GM19467 (cell line): ENCODE data around the gene CAPRIN1.
"Not testable (repeated sequence)": the region's sequence is repeated elsewhere in the genome, so short reads cannot be mapped to it uniquely, and the experiment has no call there.

ENCODE experiments used
- ATAC-seq: cut with Tn5 transposase; IDR thresholded peaks from one replicate; pipeline ENCODE4 v1.9.1; 2021; ENCODE audit warnings: mild to moderate bottlenecking, moderate library complexity; ENCODE audit not compliant: unreplicated experiment

Gene CAPRIN1

DNA sequence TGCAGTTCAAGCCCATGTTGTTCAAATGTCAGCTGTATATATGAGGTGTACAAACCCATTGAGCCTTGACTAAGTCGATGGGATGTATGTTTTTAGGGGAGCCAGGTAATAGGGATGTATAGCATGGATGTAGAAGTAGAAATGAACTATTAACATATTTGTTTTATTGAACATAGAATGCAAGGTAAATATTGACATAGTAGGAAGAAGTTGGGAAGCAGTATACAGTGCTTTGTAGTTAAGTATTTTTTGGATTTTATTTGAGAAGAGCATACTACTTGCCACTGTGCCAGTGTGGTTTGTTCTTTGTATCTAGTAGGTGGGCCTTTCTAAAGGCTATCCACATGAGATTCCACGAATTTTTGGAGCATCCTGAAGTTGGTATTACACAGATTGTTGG, 33.1 kb downstream of the CAPRIN1 start:
- ATAC-seq = no peak

DNA sequence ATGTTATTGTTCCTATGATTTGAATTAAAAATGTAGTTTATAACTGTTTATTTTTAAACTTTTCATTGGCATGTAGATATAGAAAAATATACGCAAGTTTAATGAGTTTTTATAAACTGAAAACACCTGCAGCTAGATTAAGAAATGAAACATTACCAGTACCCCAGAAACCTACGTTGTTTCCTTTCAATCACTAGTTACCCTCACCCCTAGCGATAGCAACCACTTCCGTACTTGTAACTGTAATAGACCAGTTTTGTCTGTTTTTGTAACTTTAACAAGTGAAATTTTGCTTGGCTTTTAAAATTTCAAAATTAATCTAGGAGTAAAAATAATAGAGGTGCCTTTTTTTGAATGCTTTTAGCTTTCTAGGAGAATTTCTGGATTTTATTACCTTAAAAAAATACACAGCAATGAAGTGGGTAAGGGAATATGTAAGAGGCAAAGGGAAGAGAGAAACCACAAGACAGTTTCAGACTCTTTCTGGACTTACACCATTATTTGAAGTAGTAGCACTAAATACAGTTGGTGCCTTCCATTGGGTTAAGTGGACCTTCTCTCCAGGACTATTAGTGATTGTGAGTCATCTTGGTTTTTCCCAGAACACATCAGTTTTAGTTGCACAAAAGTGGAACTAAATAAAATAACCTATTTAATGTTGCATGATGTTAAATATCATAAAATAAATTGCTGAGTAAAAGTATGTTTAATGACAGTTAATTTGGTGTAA, 35.2 kb downstream of the CAPRIN1 start:
- ATAC-seq = no peak

DNA sequence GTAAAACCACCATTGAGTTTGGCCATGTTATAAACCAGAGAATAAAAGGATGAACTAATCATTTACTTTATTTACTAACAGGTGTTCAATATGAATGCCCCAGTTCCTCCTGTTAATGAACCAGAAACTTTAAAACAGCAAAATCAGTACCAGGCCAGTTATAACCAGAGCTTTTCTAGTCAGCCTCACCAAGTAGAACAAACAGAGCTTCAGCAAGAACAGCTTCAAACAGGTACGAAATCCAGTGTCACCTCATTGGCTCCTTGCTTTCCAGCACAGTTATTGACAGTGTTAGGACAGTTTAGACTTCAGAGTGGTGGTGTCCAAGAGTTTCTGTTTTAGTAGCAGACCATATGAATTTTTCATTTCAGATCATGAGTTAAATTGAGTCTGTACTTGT, 40.3 kb downstream of the CAPRIN1 start:
- no peak for ATAC-seq

DNA sequence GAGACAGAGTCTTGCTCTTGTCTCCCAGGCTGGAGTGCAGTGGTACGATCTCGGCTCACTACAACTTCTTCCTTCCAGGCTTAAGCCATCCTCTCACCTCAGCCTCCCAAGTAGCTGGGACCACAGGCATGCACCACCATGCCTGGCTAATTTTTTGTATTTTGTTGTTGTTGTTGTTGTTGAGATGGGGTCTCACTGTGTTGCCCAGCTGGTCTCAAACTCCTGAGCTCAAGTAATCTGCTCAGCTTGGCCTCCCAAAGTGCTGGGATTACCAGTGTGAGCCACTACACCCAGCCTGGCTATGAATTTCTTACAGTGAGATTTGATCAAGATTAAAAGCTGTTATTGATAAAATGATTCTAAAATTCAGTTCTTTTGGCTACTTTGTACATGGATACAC, 43.4 kb downstream of the CAPRIN1 start:
- ATAC-seq = not testable (repeated sequence)

- ATAC-seq = no peak
Measured at GRCh38 chr11:34098813-34099212, 47.3 kb downstream of the CAPRIN1 start.

- no peak for ATAC-seq
Measured at GRCh38 chr11:34104680-34105078, 53.1 kb downstream of the CAPRIN1 start.

DNA sequence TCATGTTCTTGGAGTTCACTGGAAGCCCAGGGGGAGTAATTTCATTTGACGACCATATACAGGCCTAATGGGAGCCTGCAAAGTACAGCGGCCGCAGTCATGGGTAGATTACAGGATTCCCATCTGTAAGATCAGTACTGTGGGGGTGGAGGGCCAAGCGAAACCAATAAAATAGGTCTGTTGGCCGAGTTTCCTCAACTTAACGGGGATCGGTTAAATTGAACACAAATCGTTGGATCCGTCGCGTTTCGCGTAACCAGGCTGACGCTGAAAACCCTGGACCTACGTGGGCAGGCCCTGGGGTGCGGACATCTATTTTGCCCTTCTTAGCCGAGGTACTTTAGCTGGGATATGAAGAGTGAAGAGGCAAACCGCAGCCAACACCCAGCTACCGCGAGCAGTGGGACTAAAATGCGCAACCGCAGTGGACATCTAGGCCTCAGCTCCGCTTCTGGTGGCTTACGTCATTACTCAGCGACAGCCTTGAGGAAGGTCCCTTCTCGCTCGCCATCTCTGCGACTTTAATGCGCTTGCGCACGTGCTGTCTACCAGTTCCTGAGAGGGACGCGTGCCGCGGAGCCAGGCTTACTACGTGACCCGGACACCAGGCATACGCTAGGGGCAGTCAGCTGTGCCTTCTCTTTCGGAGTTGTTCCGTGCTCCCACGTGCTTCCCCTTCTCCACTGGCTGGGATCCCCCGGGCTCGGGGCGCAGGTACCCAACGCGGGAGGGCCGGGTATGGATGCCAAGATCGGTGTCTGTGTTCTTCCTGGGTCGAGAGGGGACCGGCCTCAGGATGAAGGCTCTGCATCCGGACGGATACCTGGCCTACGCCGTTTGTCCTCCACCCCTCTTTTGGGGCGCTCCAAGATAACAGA, 53.8 kb downstream of the CAPRIN1 start, which contains the start of gene NAT10:
NAT10 (plus strand) TSS at position 551 of the 878 bp plus-strand sequence. CDS start 2,597 bp downstream, outside the sequence.
- ATAC-seq = peak; percentile 89

DNA sequence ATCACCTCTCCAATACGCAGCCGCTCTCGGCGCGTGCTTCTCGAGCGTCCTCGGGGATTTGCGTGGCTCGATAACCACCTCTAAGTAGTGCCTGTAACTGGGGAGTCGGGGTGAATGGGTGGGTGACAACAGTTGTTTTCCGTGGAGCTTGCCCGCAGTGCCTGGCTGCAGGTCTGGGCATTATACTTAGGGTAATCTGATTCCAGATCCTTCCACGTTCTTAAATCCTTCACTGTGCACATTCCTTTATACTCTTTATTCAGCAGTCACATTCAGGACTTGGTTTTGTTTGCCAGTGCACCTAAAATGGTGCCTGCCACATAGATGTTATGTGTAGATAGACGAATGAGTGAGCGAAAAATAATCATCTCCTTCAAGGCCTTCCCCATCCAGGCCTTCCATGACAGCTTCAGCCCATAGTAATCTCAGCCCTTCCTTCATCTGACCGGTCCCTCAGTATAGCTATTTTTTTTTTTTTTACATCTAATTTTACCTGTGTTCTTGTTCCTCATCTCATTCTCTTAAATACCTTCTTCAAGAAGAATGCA, 54.5 kb downstream of the CAPRIN1 start:
- ATAC-seq = no peak

- ATAC-seq = no peak
Measured at GRCh38 chr11:34111722-34112270, 60.3 kb downstream of the CAPRIN1 start.

- no peak for ATAC-seq
Measured at GRCh38 chr11:34114014-34114413, 62.5 kb downstream of the CAPRIN1 start.

- ATAC-seq = no peak
Measured at GRCh38 chr11:34114471-34114870, 62.9 kb downstream of the CAPRIN1 start.

- ATAC-seq = no peak
Measured at GRCh38 chr11:34120651-34121050, 69.1 kb downstream of the CAPRIN1 start.

DNA sequence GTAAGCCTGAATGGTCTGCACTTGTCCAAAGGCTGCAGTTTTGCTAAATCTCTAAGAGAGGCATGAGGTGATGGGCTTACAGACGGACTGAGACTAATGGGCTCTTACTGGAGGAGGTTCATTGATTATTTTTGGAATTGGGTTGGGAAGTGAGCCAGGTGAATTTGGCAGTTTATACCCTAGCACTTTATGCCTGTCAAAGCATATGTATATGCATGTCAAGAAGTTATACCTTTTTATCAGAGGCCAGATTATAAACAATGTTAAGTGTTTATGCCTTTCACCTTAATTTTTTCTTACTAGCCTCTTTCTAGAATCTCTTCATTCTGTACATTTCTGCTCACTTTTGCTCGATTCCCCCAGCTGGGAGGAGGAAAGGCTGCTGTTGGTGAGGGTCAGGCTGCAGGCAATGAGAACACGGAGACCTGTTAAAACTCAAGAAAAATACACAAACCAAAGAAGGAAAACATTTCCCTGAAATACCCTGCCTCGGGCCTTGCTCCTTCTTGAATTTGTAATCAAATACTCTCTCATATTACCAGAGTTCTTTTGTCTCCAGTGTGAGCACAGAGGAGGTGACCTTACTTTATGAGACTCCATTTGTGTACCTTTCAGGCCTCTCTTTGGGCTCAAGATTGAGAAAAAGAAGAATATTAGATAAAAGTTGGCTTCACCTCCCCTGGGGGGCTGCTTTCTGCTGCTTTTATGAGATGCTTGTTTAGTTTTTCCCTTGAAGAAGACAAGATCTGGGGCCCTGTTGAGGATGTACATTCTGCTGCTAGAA, 73.5 kb downstream of the CAPRIN1 start:
- no peak for ATAC-seq

DNA sequence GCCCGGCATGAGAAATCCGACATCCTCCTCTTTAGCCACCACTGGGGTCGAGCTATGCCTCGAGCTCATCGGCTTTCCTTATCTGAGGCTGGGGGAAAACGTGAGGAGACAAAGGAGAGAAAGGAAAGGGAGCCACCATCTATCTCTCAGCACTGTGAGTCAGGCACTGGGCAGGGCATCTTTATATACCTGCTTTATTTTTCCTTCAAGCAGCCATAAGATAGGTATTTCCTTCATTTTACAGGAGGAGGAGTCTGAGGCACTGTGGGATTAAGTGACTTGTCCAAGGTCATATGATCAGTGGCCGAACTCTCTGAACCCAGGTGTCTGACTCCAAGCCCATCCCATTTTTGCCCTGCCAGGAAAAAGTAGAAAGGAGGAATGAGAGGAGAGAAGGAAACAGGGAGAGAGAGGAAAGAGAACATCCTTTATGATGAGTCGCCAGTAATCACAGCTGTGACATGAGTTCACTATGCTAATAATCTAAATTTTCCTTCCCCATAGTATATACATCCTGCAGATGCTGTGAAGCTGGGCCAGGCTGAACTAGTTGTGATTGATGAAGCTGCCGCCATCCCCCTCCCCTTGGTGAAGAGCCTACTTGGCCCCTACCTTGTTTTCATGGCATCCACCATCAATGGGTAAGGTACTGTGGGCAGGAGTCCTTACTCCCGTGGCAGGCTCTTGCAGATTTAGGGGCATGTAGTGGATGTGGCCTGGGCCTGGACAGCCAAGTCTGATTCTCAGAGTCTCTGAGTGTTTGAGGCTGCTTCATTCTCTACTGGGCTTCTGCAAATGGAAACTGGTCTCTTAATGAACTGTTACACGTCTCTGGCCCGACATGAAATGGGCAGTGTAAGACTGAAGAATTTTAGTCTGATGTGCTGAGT, 75.7 kb downstream of the CAPRIN1 start:
- ATAC-seq = no peak

DNA sequence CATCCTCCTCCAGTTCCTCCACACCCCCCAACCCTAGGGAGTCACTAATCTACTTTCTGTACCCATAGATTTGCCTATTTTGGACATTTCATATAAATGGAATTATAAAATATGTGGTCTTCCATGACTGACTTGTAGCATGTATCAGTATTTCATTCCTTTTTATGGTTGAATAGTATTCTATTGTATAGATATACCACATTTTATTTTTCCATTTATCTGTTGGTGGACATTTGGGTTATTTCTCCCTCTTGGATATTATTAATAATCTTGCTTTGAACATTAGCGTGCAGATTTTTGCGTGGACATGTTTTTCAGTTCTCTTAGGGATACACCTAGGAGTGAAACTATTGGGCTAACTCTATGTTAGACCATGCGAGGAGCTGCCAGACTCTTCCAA, 77.3 kb downstream of the CAPRIN1 start:
- no peak for ATAC-seq

GRCh38 chr11:34132261-34132965, 80.9 kb downstream of the CAPRIN1 start:
- ATAC-seq = no peak

DNA sequence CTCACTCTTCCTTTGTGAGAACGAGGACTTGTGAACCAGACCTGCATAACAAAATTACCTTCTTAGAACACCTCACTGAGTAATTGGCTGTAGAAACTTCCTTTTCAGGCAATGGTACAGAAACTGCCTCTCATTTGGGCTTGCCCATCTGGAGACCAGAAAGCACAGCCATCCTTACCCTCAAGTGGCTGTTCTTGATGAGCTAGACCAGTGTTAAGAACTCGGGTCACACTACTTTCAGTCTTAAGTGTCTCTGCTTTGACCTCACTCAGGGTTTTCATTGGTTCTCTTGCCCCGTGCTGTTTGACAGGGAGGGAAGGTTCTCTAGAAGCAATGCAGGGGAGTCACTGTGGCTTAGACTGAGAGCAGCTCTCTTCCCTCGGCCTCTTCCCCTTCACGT, 83.2 kb downstream of the CAPRIN1 start:
- ATAC-seq = no peak

GRCh38 chr11:34135439-34135838, 83.9 kb downstream of the CAPRIN1 start:
- no peak for ATAC-seq

DNA sequence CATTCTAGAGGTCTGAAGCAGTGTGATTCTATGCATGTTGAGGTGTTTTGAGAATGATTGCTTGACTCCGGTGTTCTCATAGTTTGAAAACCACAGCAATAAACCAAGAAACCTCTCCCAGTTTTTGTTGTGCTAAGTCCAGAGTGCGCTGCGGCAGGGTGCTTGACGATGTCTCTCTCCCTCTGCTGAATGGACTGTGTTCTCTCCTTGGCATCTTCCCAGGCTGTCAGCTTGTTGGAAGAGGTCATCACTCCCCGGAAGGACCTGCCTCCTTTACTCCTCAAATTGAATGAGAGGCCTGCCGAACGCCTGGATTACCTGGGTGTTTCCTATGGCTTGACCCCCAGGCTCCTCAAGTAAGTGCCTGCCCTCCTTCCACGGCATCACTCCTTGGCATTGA, 84.9 kb downstream of the CAPRIN1 start:
- no peak for ATAC-seq
